NCI-H2227 treated with DMSO at 0.1 percent for 48 hours (cell line): ENCODE measurements around the gene PRDM5.

Source experiments
- DNase-seq: peaks from one replicate; lab custom pipeline; 2025; lab: John Stamatoyannopoulos, UW

The PRDM5 gene

DNA sequence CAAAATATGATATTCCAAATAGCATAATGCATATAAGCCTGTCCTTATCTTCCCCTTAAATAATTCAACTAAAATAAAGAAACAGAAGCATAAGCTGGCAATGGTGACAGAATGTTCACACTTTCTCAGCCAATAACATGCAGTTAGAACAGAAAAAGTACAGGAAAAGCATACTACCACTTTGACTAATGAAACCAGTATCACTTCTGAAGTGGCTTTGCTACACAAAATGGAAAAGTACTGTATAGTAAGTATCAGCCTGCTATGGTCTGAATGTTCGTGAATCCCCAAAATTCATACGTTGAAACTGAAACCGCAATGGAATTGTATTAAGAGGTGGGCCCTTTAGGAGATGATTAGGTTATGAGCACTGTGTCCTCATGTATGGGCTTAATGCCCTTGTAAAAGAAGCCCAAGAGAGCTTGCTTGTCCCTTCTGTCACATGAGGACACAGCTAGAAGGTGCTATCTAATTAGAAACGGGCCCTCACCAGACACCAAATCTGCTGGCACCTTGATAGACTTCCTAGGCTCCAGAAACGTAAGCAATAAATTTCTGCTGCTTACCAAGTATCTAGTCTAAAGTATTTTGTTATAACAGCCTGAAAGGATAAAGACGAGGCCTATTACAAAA, 102.6 kb downstream of the PRDM5 start:
- no peak for DNase-seq

- DNase-seq: no peak
Observed at GRCh38 chr4:120816296-120816965, 106.1 kb downstream of the PRDM5 start.

DNA sequence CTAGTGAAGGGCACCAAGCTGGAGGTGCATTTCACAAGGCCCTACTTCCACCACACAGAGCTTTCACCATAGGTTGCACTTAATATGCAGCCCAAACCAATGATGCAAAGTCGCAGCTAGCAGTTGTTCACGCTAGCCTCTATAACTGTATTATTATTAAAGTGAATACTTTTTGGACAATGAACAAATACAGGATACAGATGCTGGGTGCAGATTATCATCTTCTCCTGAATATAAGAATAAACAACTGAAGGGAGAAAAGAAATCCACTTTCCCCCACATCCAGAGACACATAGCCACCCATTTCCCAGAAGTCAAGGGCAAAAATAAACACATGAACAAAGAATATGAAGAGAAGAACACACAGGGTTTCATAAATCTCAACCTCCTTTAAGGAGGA, 107.2 kb downstream of the PRDM5 start:
- DNase-seq: no peak

DNA sequence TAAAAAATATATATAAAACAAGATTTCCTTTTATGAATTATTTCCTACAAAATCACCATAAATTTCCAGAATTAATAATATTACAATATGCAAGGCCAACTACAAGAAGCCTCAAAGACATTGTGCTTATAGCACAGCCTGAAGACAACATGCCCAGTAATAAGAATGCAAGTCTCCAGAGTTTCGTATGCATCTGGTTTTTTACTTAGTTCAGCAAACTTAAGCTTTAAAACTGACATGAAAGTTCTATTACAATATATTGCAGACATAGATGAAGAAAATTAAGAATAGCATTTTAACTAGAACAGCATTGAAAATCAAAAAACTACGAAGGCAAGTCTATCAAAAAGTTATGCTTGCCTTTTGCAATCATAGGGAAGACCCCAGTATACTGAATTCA, 107.6 kb downstream of the PRDM5 start:
- DNase-seq: no peak

DNA sequence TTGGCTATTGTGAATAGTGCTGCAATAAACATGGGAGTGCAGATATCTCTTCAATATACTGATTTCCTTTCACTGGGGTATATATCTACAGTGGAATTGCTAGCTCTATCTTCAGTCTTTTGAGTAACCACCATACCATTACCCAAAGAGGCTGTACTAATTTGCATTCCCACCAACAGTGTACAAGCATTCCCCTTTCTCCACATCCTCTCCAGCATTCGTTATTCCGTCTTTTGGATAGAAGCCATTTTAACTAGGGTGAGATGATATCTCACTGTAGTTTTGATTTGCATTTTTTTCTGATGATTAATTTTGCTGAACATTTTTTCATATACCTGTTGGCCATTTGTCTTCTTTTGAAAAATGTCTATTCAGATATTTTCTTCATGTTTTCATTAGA, 110.3 kb downstream of the PRDM5 start:
- DNase-seq: no peak

DNA sequence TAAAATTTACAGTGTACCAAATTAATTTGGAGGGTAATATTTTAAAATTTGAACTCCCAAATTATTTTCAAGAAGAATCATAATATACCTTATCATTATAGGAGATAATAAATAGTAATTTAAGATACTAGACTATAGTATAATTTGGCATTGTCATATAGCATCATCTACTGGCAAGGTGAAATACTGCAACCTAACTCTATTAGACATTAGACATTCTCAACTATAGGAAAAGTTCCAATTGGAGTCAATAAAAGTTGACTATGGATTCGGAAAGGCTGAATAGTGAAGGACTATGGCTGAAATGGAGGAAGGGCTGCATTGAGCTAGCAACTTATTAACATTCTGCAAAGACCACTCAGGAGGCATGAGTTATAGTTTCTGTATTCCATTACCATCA, 113.0 kb downstream of the PRDM5 start:
- DNase-seq: no peak

- DNase-seq: no peak
Observed at GRCh38 chr4:120808475-120809141, 113.9 kb downstream of the PRDM5 start.

DNA sequence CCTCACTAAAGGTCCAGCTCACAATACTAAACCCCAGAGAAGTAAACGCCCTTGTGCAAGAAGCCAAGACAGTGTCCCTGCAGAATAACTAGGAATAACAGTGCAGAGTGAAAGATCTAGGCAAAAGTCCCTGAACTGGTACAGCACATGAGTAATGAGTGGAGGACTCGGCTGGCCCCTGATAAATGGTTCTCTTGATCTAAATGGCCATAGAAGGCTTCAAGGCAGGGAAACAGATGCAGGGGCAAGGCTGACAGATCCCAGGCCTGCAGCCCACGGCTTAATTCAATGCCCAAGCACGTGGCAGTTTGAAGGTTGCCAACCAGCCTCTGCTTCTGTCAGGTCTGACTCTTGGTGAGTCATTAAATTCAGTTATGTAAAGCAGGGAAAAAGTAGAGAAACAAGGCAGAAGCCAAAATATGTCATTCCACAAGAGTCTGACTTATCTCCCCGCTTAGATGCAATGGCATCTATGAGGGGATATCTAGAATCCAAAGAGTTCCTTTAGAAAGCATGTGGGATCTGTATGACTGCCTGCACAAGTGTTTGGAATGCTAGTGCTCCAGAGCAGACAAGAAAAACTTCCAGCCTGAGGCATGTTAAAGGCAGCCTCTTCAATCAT, 121.3 kb downstream of the PRDM5 start:
- DNase-seq: no peak

DNA sequence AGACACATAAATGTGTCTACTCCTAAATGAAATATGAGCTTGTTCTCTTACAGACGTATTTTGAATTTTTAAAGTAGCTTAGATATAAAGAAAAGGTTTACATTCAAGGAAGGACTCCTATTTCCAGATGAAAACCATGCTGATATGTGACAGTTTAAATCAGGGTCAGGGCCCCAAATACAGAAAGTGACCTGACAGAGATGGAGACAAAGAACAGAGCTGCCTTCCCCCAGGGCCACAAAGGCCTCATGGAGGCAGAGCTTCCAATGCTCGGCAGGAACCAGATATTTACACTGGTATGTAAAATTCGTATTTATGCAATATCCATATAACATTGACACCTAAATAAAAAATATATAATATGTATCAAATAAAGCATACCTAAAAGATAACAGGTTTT, 124.0 kb downstream of the PRDM5 start:
- DNase-seq: no peak

GRCh38 chr4:120796271-120796670, 126.3 kb downstream of the PRDM5 start:
- DNase-seq: no peak

GRCh38 chr4:120785202-120785601, 137.3 kb downstream of the PRDM5 start:
- DNase-seq: no peak

GRCh38 chr4:120777459-120777858, 145.1 kb downstream of the PRDM5 start:
- DNase-seq: no peak

GRCh38 chr4:120775431-120775830, 147.1 kb downstream of the PRDM5 start:
- DNase-seq: no peak

- no peak for DNase-seq
Observed at GRCh38 chr4:120773641-120774040, 148.9 kb downstream of the PRDM5 start.

DNA sequence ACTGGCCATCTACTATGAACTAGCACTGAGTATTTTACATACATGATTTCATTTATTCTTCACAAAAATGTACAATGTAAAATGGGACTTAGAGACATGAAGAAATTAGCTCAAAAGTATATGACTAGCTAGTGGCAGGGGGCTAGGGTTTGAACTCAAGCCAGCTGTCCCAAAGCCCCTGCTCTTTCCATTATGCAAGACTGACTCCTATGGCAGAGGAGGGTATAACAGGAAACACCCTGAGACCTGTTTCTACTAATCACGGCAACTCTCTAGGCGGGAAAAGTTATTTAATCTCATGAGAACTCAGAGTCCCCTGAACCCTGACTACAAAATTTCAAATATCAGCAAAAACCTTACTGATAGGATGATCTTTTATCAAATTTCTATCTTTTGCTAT, 150.6 kb downstream of the PRDM5 start:
- no peak for DNase-seq

GRCh38 chr4:120770897-120771296, 151.6 kb downstream of the PRDM5 start:
- no peak for DNase-seq

DNA sequence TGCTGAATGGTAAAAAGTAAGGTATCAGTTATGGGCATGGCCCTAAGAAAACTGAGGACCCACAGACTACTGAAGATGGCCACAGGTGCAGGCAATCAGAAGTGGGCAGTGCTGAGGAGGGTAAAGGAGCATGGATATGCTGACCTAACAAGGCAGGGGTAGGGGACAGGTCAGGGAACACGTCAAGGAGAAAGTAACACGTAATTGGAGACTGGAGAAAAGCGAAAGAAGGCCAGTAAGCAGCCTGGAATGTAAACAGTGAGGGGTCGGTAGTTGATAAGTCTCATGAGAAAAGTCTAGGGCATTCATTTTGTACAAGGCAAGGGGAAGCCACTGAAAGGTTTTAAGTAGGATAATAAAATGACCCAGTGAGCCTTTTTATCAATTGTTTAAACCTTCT, 153.3 kb downstream of the PRDM5 start:
- no peak for DNase-seq

- DNase-seq: no peak
Observed at GRCh38 chr4:120765260-120765680, 157.3 kb downstream of the PRDM5 start.

DNA sequence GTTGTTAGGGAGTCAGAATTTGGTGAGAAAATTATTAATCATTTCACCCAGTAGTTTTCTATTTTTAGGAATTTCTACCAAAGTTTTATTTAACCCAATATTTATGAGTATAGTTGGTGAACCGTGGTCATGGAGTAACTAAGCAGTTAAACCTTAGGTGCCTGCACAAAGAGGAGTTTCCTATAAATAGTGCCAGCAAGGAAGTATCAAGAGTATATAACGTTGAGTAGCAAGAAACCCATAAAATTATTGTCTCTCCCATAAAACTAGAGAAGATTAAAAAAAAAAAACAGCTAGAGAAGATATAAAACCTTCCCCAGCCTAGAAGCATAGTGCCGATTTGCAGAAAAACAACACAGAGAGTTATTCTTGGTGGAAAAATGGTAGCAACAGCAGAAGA, 158.9 kb downstream of the PRDM5 start:
- DNase-seq: no peak

GRCh38 chr4:120761070-120761469, 161.5 kb downstream of the PRDM5 start:
- DNase-seq: no peak

GRCh38 chr4:120760047-120760446, 162.5 kb downstream of the PRDM5 start:
- no peak for DNase-seq

DNA sequence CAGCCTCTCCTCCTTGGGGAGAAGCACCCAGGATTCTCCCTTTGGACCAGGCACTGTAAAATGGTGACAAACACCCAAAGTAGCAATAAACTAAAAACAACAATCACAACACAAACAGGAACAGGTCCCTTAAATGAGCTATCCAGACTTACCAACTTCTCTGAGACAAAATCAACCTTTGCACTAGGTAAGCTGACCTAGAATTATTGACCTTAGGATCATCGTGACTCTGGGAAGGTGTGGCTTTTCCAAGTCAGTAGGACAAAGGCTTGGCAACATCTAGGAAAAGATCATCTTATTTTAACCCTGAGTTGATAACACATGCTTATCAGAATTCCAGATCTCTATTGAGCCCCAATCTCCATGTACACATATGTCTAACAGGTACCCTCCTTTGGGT, 166.7 kb downstream of the PRDM5 start:
- DNase-seq: no peak

DNA sequence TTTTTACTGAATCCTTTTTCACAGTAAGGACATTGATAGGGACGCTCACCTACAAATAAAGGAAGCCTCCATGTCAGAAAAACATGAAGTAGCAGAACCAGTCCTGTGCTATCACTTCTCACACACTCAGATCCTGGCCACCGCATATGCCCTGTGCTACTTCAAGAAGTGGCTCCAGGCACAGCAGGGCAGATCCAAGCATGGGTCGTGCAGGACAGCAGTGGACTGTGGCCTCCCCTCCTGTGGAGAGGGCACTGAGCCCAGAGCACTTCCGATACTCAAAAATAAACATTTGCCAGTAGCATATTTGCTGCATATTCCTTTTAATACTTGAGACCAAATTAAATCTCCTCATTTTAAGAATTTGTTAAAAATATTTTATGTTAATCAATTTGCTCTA, 167.9 kb downstream of the PRDM5 start:
- no peak for DNase-seq
